C4-2B (cell line): Measurements from ENCODE around the gene FCER1G.
A peak's percentile ranks its signal among the peaks of the same experiment; 100 is the strongest.

ENCODE experiments used
- H3K27ac ChIP-seq: fragments of 450-650 bp; 2 replicates; pipeline ENCODE4 v1.5.1; 2017
- CTCF ChIP-seq: fragments of 450-650 bp; conservative IDR thresholded peaks from 2 replicates; pipeline ENCODE4 v1.5.1; 2017; ENCODE audit warnings: mild to moderate bottlenecking
- ZFX ChIP-seq: fragments of 450-650 bp; IDR thresholded peaks from 2 replicates; pipeline ENCODE4 v1.6.1; 2017

FCER1G gene

GRCh38 chr1:161222175-161223019 lies 7.3 kb downstream of the FCER1G start:
- H3K27ac ChIP-seq: no peak overlapping the region
- TF ChIP-seq CTCF (no peak), ZFX (no peak)

- no peak for TF ChIP-seq ZFX
- no peak for TF ChIP-seq CTCF
- no peak overlapping the region for H3K27ac ChIP-seq
Observed at GRCh38 chr1:161223805-161224694, 9.0 kb downstream of the FCER1G start.

GRCh38 chr1:161224695-161225087 lies 9.6 kb downstream of the FCER1G start:
- peak overlapping the region; percentile 88 for H3K27ac ChIP-seq

GRCh38 chr1:161225178-161225533 lies 10.1 kb downstream of the FCER1G start:
- H3K27ac ChIP-seq: peak overlapping the region; percentile 88
- TF ChIP-seq CTCF (no peak), ZFX (no peak)

- TF ChIP-seq ZFX (no peak), CTCF (peak; percentile 83)
- H3K27ac ChIP-seq: peak within 1 kb of the TSS; percentile 88
Observed at GRCh38 chr1:161225534-161226319, 10.6 kb downstream of the FCER1G start, which contains the start of gene TOMM40L. TOMM40L (plus strand) TSS chr1:161226060; CDS start chr1:161226490, 430 bp downstream.

- TF ChIP-seq ZFX (no peak), CTCF (no peak)
- peak overlapping the region; percentile 88 for H3K27ac ChIP-seq
Observed at GRCh38 chr1:161226320-161226711, 11.2 kb downstream of the FCER1G start.

- H3K27ac ChIP-seq: peak overlapping the region; percentile 88
- TF ChIP-seq ZFX (no peak), CTCF (no peak)
Observed at GRCh38 chr1:161226759-161227158, 11.7 kb downstream of the FCER1G start.
